AG09319 (cell line): ENCODE measurements around the gene PARP9.
A peak's percentile ranks its signal among the peaks of the same experiment; 100 is the strongest.

ENCODE experiments used
- DNase-seq: peaks from one replicate; pipeline ENCODE4 v3.0.0-alpha.2; 2010; ENCODE audit warnings: low read depth; ENCODE audit errors: extremely low read depth
- CTCF ChIP-seq: IDR thresholded peaks from 2 replicates; pipeline ENCODE4 v1.5.1; 2011; ENCODE audit warnings: low read depth, mild to moderate bottlenecking, inconsistent platforms, low read length, moderate library complexity

The PARP9 gene

GRCh38 chr3:122564155-122564912, at the start of gene PARP9, which contains the start of gene DTX3L:
PARP9 (minus strand) TSS chr3:122564300; CDS start chr3:122559620, 4,680 bp downstream.
DTX3L (plus strand) TSS chr3:122564338; CDS start chr3:122564427, 89 bp downstream.
- no peak for TF ChIP-seq CTCF
- peak; percentile 47 for DNase-seq

GRCh38 chr3:122612696-122613095, 48.6 kb upstream of the PARP9 start:
- DNase-seq: no peak
- TF ChIP-seq CTCF: no peak

GRCh38 chr3:122609798-122610559, 45.9 kb upstream of the PARP9 start:
- DNase-seq: peak; percentile 18
- no peak for TF ChIP-seq CTCF

GRCh38 chr3:122608916-122609315, 44.8 kb upstream of the PARP9 start:
- DNase-seq: no peak
- no peak for TF ChIP-seq CTCF

- no peak for DNase-seq
- TF ChIP-seq CTCF: no peak
Measured at GRCh38 chr3:122606330-122606729, 42.2 kb upstream of the PARP9 start.

- no peak for TF ChIP-seq CTCF
- no peak for DNase-seq
Measured at GRCh38 chr3:122603056-122603455, 39.0 kb upstream of the PARP9 start.

- no peak for TF ChIP-seq CTCF
- no peak for DNase-seq
Measured at GRCh38 chr3:122602011-122602710, 38.1 kb upstream of the PARP9 start.
